ENCODE results near the gene CARD11.
"Not testable (repeated sequence)": the region's sequence is repeated elsewhere in the genome, so short reads cannot be mapped to it uniquely, and the experiment has no call there.

The CARD11 gene

DNA sequence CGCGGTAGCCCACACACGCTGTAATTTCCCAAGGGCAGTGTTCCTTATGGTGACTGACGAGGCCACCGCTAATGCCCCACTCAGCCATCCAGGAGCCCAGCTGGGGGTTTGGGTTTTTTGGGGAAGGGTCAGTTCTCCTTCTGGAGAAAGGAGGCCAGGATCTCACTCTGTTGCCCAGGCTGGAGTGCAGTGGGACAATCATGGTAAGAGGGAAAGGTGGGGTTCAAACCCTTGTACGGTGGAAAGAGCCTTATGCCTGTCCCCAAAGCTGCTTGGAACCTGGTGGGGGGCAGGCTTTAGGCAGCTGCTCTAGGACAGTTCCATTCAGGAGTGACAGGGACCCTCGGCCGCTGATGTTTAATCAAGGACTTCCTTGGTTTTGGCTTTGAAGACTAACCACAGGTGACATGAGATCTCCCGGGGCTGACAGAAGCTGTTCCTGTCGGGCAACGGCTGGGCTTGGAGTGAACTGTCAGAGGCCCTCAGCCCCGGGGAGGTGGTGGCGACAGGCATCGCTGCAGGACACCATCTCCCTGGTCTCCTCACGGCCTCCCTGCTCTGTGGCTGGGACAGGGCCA is 84.5 kb downstream of the CARD11 start:
- DNase-seq, result no peak

DNA sequence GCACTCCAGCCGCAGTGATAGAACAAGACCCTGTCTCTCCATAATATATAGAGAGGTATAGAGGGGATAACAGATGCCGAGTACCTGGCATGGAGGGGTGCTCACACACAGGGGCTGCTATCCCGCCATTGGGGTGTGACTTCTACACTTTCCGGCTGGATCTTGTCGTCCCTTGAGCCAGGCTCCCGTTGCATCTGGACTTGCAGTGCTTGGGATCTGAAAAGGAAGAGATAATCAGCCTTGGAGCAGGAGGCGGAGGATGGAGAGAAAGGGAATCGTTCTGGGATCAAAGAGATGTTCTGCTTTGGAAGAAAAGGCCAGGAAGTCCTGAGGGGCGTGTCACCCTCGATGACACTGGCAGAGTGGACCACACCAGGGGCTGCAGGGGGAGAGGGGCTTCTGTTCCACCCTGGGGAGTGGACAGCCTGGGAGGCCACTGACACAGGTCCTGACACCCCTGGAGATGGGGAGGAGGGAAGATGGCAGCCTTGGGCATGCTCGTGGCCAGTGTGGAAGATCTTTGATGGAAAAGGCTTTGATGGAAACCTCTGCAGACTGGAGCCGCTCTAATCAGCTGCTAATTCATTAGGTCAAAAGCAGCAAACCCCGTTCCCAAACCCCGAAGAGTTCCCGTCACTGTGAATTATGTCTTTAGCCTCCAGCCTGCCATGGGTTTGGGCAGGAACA is 85.1 kb downstream of the CARD11 start:
- DNase-seq, result no peak

DNA sequence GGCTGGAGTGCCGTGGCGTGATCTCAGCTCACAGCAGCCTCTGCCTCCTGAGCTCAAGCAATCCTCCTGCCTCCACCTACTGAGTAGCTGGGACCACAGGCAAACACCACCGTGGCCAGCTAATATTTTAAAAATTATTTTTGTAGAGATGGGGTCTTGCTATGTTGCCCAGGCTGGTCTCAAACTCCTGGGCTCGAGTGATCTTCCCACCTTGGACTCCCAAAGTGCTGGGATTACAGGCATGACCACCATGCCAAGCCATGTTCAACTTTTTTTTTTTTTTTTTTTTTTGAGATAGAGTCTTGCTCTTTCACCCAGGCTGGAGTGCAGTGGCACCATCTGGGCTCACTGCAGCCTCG is 86.3 kb downstream of the CARD11 start:
- DNase-seq, result not testable (repeated sequence)

DNA sequence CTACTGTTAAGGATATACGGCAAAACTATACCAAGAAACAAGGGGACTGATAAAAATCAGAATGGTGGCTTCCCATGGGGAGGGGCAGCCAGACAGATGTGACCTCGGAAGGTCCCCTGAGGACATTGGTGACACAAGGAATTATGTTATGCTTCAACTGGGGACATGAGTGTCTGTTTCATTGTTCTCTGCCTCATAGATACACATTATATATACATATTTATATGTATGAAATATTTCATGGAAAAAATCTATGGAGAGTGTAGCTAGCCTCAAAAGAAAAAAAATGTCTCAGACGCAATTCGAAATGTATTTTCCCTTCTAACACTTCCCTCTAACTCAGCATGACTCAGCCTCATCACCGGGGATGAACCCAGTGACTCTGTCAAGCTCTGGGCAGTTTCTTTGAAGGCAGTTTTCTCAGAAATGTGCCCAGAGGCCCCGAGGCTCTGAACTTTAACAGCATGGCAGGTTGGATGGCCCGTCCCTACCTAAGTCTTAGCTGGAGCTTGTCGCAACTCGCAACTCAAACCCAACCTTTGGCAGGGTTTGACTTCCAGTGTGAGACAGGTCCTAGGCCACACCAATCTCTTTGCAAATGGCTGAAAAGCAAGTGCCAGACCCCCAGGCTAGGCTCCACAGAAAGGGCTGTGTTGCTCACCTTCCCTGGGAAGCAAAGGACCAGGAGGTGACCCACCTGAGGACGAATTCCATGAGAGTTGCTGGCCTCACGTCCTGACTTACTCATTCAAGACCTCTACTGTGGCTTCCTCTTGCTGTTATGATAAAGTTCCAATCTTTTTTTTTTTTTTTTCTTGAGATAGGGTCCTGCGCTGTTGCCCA is 86.9 kb downstream of the CARD11 start:
- DNase-seq, result no peak

DNA sequence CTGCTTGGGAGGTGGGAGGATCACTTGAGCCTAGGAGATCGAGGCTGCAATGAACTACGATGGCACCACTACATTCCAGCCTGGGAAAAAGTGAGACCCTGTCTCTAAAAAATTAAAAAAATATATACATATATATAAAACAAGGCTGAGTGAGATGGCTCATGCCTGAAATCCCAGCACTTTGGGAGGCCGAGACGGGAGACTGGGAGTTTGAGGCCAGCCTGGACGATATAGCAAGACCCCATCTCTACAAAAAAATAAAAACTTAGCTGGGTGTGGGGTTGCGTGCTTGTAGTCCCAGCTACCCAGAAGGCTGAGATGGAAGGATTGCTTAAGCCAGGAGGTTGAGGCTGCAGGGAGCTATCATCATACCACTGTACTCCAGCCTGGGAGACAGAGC is 87.6 kb downstream of the CARD11 start:
- no peak for DNase-seq

DNA sequence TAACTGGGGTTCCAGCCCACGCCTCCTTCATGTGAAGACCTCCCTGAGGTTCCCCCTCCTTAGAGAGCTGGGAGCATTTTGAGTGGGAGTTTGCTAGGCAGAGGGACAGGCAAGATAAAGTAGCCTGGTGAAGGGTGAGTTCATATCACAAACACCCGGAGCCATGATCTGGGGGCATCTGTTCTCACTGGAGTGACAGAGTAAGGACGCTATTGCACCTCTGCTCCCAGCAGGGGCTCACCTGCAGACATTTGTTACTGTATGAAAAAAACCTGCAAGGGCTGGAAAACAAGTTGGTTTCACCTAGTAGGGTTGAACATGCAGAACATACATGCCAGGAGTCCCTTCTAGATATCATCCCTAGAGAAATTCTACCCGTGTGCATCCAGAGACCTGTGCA is 88.4 kb downstream of the CARD11 start:
- no peak for DNase-seq

DNA sequence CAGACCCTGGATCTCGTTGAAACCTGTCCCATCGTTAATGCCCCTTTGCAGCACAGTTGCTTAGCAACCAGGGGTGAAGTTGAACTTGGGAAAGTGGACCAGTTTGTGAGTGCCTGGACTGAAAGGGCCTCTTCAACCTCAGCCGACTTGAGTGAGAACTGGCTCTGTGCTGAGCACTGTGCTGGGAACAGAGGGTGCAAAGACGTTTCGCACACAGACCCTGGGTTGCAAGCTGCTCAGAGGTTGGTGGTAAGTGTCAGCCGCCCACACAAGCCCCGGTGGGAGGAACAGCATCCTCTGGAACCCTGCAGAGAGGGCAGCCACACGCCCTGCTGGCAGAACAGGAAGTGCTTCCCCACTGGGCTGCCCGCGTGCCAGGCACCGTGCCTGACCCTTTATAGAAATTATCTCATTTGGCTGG is 89.2 kb downstream of the CARD11 start:
- DNase-seq, result no peak

DNA sequence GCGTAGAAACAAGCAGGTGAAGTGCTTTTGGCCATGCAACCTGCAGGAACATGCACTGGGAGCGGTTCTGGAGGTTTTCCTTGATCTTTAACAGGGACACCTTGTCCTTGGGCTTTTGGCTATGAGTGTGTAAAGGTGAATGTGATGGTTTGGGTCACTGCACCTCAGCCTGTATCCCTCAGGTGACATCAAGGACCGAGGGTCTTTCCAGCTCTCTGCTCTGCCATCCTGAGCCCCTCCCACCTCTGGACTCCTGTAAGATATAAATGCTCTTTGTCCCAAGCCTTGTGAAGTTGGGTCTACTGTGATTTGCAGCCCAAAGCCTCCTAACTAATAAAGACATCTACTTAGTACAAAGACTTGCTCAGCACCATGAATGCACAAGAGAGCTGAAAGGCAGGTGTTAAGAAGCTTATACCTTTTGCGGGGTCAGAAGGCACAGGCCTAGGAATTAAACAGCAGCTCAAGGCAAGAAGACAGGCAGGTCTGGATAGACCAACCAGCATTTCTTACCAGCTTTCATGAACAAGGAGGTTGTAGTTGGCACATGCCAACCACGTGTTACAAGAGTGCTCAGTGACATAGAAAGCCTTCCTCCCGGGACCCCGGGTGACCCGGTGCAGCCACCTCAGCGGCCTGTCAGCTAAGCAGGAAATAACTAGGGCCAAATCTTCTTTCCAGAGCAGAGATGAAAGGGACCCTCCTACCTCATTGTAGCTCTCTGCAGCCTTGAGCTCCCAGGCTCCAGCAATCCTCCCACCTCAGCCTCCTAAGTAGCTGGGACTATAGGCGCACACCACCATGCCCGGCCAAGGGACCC is 89.9 kb downstream of the CARD11 start:
- no peak for DNase-seq

DNA sequence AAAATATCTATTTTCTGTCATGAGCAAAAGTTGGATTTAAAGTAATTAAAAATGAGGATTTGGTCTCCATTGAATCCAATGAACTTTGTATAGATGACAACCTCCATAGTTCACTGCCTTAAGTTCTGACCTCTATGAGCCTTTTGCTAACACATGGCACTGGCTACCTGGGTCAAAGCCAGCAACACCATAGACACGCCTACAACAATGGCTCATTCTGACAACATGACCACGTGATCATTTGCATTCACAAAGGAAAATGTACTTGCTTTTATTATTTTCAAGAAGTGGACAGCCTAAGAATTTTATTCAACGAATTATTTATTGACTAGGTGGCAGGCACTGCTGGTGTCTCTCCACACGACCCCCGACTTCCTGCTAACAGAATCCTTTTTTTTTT is 90.6 kb downstream of the CARD11 start:
- DNase-seq, result no peak

DNA sequence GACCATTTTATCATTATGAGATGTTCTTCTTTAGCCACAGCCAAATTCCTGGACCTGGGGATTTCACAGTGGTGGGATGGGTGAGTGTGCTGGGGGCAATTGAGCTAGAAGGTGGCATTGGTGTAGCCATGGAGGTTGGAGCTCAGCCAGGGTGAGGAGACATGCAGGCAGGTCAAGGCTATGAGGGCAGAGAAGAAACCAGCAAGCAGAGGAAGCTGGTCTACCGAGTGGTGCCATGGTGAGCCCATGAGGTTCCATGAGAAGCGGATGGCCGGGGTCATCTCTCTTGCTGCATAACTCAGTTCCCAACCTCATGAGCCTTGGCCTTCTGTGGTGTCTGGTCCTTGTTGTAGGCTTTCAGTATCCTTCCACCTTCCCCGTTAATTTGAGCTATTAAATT is 91.4 kb downstream of the CARD11 start:
- DNase-seq, result no peak

DNA sequence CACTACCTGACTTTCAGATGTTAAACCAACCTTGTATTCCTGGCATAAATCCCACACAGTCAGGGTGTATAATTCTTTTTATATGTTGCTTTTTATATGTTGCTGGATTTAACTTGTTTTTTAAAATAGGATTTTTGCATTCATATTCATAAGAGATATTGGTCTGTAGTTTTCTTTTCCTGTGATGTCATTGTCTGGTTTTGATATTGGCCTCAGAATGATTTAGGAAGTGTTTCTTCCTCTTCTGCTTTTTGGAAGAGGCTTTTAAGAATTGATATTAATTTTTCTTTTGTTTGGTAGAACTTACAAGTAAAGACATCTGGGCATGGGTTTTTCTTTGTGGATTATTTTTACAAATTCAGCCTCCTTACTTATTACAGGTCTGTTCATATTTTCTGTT is 93.1 kb downstream of the CARD11 start:
- DNase-seq, result no peak

DNA sequence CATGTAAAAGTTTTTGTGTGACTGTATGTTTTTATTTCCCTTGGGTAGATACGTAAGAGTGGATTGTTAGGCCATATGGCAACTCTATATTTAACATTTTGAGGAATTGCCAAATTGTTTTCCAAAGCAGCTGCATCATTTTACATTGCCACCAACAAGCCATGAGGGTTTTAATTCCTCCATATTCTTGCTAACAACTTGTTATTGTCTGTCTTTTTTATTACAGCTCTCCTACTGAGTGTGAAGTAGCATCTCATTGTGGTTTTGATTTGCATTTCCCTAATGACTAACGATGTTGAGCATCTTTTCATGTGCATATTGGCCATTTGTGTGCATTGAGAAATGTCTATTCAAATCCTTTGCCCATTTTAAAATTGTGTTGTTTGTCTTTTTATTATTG is 94.9 kb downstream of the CARD11 start:
- DNase-seq, result no peak

DNA sequence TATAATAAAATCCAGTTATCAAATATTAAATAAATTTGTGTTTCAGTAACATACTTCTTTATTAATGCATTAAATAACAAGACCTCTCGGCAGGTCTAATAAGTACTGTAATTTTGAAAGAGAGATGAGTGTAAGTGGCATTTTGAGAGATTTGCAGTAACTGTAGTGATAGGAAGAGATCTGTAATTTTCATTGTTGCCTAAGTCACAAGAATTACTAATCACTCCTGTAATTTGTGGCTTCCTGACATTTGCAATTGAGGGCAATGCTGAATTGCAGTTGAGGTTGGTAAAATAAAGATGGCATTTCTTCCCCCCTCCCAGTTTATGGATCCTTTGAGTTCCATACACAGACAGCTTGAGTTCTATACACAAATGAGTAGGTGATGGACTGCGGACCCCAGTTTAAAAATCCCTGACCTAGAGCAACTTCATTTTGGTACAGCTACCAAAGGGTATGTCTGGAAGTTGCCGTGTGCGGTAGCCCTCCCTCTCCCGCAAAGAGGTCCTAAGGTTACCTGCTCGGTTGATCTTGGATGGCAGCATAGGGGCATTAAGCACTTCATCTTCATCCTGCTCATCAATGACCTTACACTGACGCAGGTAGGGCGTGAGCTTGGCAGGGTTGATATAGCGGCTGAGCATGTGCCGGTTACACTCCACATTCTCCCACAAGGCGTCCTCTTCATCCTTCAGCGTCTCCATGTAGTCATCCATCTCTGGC is 96.4 kb downstream of the CARD11 start:
- DNase-seq, result no peak

DNA sequence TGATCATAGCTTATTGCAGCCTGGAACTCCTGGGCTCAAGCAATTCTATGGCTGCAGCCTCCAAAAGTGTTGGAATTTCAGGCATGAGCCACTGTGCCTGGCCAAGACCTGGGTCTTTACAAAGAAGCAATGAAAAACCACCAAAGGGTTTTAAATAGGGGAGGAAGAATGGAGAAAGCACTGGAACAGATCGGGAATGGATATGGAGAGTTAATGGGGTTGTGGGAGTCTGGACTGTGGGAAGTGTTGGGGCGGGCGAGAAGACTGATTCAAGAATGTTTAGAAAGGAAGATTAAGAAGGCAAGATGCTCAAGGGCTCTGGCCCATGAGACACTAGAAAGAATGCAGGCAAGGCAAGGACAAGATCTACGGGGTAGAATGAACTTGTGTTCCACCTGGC is 98.5 kb downstream of the CARD11 start:
- DNase-seq, result no peak

DNA sequence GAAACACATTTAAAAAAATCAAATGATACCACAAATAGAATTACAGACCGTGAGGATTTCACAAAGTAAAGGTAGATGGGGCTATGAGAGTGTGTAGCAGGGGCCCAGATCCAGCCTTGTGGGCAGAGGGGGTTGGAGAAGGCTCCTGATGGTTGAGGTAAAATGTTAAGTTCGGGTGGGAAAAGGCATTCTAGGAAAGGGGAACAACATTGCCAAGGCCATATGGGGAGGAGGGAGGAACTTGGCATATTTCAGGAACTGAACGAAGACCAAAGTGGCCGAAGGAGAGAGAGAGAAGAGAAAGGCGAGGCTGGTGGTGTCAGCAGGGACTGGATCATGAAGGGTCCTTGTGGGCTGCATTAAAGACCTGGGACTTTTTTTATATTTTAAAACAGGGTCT is 98.9 kb downstream of the CARD11 start:
- DNase-seq, result no peak

DNA sequence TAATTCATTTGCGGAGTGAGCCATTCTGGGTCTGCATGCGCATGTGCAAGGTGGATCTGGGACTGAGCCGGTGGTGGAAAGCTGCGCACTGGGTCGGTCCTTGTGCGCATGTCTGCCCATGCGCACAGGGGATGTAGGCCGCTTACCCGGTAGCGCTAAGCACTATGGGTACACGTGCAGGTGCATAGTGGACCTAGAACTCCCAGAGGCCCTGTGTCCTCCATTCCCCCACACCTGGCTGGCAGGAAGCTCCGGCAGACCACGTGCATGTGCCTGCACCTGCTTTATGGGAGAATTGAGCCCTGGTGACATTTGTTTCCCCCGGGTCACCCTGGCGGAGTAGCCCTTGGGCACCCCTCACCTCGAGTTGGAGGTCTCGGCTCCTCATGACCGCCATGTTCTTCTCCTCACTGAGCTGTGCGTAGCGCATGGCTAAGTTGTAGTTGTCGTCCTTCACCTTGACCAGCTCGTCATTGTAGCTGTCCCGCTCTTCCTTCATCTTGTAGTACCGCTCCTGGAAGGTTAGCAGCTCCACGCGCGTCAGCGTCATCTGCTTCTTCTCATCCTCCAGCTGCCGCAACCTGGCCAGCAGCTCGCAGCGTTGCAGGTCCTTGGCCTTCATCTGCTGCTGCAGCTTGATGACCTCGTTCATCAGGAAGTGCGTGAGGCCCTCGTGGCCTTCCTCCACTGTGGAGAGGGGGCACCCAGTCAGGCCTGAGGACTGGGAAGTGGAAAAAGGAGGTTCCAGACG is 99.6 kb downstream of the CARD11 start:
- DNase-seq, result no peak

DNA sequence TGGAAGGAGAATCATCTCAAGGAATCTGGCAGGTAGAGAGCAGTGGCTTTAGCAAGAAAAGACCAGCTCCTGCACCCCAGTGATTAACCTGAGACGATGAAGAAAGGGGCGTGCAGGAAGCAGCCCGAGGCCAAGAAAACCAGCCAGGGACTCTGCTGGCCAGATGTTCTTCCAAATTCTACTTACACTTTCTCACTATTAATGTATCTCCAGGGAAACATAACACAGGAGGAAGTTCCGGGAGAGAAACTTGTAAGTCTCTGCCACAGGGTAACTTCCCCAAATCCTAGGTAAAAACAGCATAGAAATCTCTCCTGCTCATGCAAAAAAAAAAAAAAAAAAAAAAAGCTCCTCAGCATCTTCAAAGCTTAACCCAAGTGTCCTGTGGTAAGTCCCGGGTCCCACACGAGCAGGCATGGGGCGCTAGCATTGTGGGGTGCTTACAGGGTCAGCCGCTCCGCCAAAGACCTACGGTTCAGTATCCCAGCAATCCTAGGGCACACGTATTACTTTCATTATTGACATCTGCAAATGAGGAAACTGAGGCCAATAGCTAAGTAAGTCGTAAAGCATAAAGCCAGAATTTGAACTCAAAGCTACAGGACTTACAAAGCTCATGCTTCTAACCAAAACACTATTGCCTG is 102.3 kb downstream of the CARD11 start:
- no peak for DNase-seq

DNA sequence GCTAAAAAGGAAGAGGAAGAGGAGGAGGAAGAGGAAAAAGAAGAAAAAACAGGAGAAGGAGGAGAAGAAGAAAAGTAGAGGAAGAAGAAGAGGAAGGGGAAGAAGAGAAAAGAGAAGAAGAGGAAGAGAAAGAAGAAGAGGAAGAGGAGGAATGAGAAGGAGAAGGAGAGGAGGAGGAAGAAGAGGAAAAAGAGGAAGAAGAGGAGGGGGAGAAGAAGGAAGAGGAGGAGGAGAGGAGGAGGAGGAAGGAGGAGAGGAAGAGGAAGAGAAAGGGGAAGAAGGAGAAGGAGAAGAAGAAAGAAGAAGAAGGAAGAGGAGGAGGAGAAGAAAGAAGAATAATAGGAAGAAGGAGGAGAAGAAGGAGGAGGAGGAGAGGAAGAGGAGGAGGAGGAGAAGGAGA is 103.2 kb downstream of the CARD11 start:
- DNase-seq, result no peak

DNA sequence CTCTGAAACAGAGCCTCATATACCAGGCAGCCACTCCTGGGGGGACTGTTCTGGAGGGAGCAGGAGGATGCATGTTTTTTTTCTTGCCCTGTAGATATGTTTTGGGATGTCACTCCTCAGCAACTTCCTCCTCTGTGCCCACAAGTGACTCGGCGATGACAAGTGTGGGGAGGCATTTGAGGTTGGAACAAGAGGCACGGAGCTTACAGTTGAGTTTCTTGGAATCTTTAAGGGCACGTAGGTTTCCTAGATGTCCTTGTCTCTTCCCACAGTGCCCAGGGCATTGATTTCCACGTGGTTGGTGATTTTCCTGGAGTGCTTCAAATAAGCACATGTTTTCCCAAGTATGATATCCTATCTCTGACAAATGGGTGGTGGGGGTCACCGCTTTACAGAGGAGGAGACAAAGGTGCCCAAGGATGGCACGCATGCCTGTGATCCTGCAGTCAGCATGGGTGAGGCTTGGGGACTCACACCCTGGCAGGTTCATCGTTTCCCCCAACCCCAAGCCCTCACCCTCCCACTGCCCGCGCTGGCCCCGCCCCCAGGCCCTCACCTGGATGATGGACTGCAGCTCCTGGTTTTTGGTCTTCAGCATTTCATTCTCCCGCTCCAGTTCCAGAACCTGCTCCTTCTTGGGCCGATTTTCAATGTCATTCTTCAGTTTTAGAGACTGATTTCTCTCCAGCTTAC is 104.3 kb downstream of the CARD11 start:
- DNase-seq, result no peak

DNA sequence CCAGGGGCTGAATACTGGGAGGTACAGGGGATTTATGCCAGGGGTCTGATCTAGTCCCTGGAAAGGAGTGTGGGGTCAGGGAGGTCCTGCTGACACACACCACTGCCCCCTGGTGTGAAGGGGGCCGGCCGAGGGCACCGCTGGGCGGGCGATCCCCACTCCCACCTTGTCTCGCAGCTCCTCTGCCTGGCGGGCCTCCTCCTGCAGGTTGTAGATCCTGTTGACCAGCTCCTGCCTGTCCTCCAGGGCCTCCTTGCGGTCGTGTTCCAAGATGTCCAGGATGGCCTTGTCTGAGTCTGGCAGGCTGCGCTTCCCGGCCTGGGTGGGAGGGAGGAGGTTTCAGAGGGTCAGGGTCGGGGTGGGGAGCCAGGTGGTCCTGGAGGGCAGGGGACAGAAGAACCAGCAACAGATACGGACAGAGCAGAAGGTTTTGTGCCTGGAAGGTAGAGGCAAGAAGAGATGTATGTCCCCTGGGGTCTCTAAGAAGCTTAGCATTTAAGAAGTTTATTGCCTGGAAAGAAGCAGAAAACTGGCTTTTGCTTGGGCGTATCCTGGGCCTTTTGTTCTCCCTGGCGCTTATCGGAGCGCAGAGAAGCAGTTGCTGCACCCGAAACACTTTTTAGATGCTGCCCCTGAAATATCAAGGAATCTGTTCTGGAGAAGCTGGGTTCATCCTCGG is 105.0 kb downstream of the CARD11 start:
- DNase-seq, result no peak

Measured in NCI-H510A treated with DMSO at 0.1 percent for 48 hours (cell line).